OCI-LY7 (cell line): Measurements from ENCODE around the gene KLHL3. TPM values are rescaled to one million over a fixed set of nuclear protein-coding genes. Genes with fewer than 3 reads are reported as not detected.

ENCODE experiments used
- BruUV-seq: library from RNA; stranded (reverse); fragments of 400-500 nt; replicated peaks from 2 replicates; lab custom pipeline; 2021; lab: Mats Ljungman, UMichigan
- CTCF ChIA-PET: fragments of 300-600 bp; sonication (Branson Sonifier 250); formaldehyde crosslinking; loops from one replicate; lab custom pipeline; 2022; ENCODE audit warnings: antibody characterized with exemption; ENCODE audit not compliant: unreplicated experiment; lab: Charles Lee
- POLR2A ChIA-PET: fragments of 300-600 bp; sonication (Branson Sonifier 250); formaldehyde crosslinking; loops from one replicate; lab custom pipeline; 2022; ENCODE audit warnings: antibody characterized with exemption; lab: Charles Lee
- DNase-seq: peaks from one replicate; pipeline ENCODE4 v3.0.0-alpha.2; 2015; ENCODE audit warnings: low spot score
- H2AFZ ChIP-seq: fragments of 200-600 bp; sonication (generic), shearing (Covaris generic); 2 replicates; pipeline ENCODE4 v1.6.1; 2014; ENCODE audit warnings: mild to moderate bottlenecking, antibody characterized with exemption, low read length, moderate library complexity
- H3K27ac ChIP-seq: fragments of 200-600 bp; sonication (generic); 2 replicates; pipeline ENCODE4 v1.5.1; 2014; ENCODE audit warnings: mixed run types, low read depth, mild to moderate bottlenecking, moderate library complexity, low read length, inconsistent platforms; ENCODE audit not compliant: poor library complexity, severe bottlenecking
- H3K36me3 ChIP-seq: fragments of 200-600 bp; sonication (generic); 2 replicates; pipeline ENCODE4 v1.6.1; 2014; ENCODE audit warnings: mild to moderate bottlenecking, antibody characterized with exemption, low read length, moderate library complexity, mixed read lengths; ENCODE audit not compliant: insufficient read depth
- H3K4me1 ChIP-seq: fragments of 200-600 bp; sonication (generic); 2 replicates; pipeline ENCODE4 v1.5.1; 2014; ENCODE audit warnings: mild to moderate bottlenecking, low read length; ENCODE audit not compliant: insufficient read depth, poor library complexity, severe bottlenecking
- H3K4me2 ChIP-seq: fragments of 200-600 bp; sonication (generic); 2 replicates; pipeline ENCODE4 v1.6.1; 2014; ENCODE audit warnings: mild to moderate bottlenecking, low read length
- H3K4me3 ChIP-seq: fragments of 200-600 bp; sonication (generic); 2 replicates; pipeline ENCODE4 v1.5.1; 2014; ENCODE audit warnings: mild to moderate bottlenecking, low read depth, low read length; ENCODE audit not compliant: poor library complexity, severe bottlenecking
- H3K79me2 ChIP-seq: fragments of 200-600 bp; sonication (generic); 2 replicates; pipeline ENCODE4 v1.6.1; 2016; ENCODE audit warnings: low read depth, mild to moderate bottlenecking, low read length, moderate library complexity, mixed read lengths; ENCODE audit not compliant: insufficient read depth
- H3K9me2 ChIP-seq: fragments of 200-600 bp; sonication (generic); 2 replicates; pipeline ENCODE4 v1.6.1; 2016; ENCODE audit warnings: mild to moderate bottlenecking, low read length, mixed read lengths; ENCODE audit not compliant: insufficient read depth
- H3K9me3 ChIP-seq: fragments of 200-600 bp; sonication (generic); 2 replicates; pipeline ENCODE4 v1.6.1; 2014; ENCODE audit warnings: mild to moderate bottlenecking, mixed run types, low read length, mixed read lengths
- H4K20me1 ChIP-seq: fragments of 200-600 bp; sonication (generic); 2 replicates; pipeline ENCODE4 v1.6.1; 2014; ENCODE audit warnings: mild to moderate bottlenecking, antibody characterized with exemption, low read length, moderate library complexity, mixed read lengths; ENCODE audit not compliant: insufficient read depth
- CTCF ChIP-seq: fragments of 200-600 bp; sonication (generic); conservative IDR thresholded peaks from 2 replicates; pipeline ENCODE4 v1.5.1; 2014; ENCODE audit warnings: mild to moderate bottlenecking, antibody characterized with exemption, low read length, moderate library complexity, mixed read lengths
- EZH2phosphoT487 ChIP-seq: fragments of 200-600 bp; sonication (generic); IDR thresholded peaks from 2 replicates; pipeline ENCODE4 v1.6.1; 2018; ENCODE audit warnings: low read depth, borderline replicate concordance, mild to moderate bottlenecking, mixed run types, antibody characterized with exemption, low read length, moderate library complexity, mixed read lengths
- intact Hi-C: fragments of 100-400 bp; cut with micrococcal nuclease; formaldehyde crosslinking; loops from one replicate; pipeline ENCODE4 v1.10.0; 2022; ENCODE audit not compliant: unreplicated experiment
- total RNA-seq, 2 experiments: library from RNA; depleted of rRNA in 1 of 2; stranded (reverse); fragments of >200 nt in 1 of 2; shearing (Covaris generic) in 1 of 2; gene quantifications; 2 replicates each; pipeline ENCODE4 v1.2.3, GENCODE V29; 2014 to 2022

KLHL3 gene
- total RNA-seq, 2 experiments from 2014 or later, result 0.28 to 6.2 TPM

- H3K79me2 ChIP-seq, result no peaks in the 10 kb centered on the region
- intact Hi-C loops, result no loop called here
- H3K9me3 ChIP-seq, result no peaks in the 10 kb centered on the region
- CTCF ChIA-PET, result no interaction called here
- no peaks in the 10 kb centered on the region for H3K36me3 ChIP-seq
- no TSS peak for BruUV-seq
- H3K4me1 ChIP-seq, result no peaks in the 10 kb centered on the region
- H3K9me2 ChIP-seq, result no peaks in the 10 kb centered on the region
- no peak overlapping the region for H3K4me3 ChIP-seq
- no peak for TF ChIP-seq EZH2phosphoT487
- TF ChIP-seq CTCF, result no peak
- no peak overlapping the region for H2AFZ ChIP-seq
- H3K27ac ChIP-seq, result no peak overlapping the region
- DNase-seq, result no peak
- no peak overlapping the region for H3K4me2 ChIP-seq
- POLR2A ChIA-PET, result interaction anchor here (0.7 kb wide), 1 partner anchor 15 kb away, joined by 3 read pairs; no protein-coding TSS in a partner anchor
- no peaks in the 10 kb centered on the region for H4K20me1 ChIP-seq
Measured at GRCh38 chr5:137669811-137670210, 66.1 kb downstream of the KLHL3 start.

GRCh38 chr5:137668637-137669036 is 67.3 kb downstream of the KLHL3 start:
- Histone ChIP-seq H3K79me2 (no peaks in the 10 kb centered on the region), H4K20me1 (no peaks in the 10 kb centered on the region), H3K4me3 (no peak overlapping the region), H3K4me1 (no peaks in the 10 kb centered on the region), H3K4me2 (no peak overlapping the region), H3K9me3 (no peaks in the 10 kb centered on the region), H2AFZ (no peak overlapping the region), H3K36me3 (no peaks in the 10 kb centered on the region), H3K27ac (no peak overlapping the region), H3K9me2 (no peaks in the 10 kb centered on the region)
- TF ChIP-seq CTCF (no peak), EZH2phosphoT487 (no peak)
- intact Hi-C loops, result no loop called here
- ChIA-PET CTCF (no interaction called here), POLR2A (no interaction called here)
- DNase-seq, result no peak
- no TSS peak for BruUV-seq

- intact Hi-C loops, result no loop called here
- CTCF ChIA-PET, result no interaction called here
Measured at GRCh38 chr5:137667341-137667740, 68.5 kb downstream of the KLHL3 start.

More at GRCh38 chr5:137667341-137667740, 68.5 kb downstream of the KLHL3 start:
- H3K9me2 ChIP-seq, result no peaks in the 10 kb centered on the region
- TF ChIP-seq CTCF, result no peak
- no peak for TF ChIP-seq EZH2phosphoT487
- no peaks in the 10 kb centered on the region for H4K20me1 ChIP-seq
- POLR2A ChIA-PET, result no interaction called here
- no peak overlapping the region for H3K4me2 ChIP-seq
- H3K79me2 ChIP-seq, result no peaks in the 10 kb centered on the region
- BruUV-seq, result no TSS peak
- H3K4me3 ChIP-seq, result no peak overlapping the region
- H3K27ac ChIP-seq, result no peak overlapping the region
- H3K9me3 ChIP-seq, result no peaks in the 10 kb centered on the region
- H2AFZ ChIP-seq, result no peak overlapping the region
- H3K36me3 ChIP-seq, result no peaks in the 10 kb centered on the region
- no peak for DNase-seq
- no peaks in the 10 kb centered on the region for H3K4me1 ChIP-seq
